ENCODE data around the gene PTGFRN.

The PTGFRN gene

DNA sequence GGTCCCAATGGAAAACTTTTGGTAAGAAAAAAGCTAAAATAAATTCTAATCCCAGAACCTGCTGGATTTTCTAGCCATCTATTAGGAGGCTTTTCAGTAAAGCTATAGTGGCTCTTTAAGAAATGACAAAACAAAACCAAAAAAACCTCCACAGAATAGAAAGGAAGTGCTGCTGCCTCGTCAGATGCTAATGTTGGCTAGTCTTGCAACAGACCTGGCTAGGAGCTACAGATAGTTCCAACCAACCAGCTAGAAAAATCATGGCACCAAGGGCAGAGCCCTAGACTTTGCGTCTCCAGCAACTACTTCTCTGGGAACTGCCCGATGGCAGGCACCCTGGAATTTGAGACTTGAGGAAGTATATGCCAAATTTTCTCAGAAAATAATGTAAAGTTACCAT, 99.4 kb downstream of the PTGFRN start:
- DNase-seq: no peak

DNA sequence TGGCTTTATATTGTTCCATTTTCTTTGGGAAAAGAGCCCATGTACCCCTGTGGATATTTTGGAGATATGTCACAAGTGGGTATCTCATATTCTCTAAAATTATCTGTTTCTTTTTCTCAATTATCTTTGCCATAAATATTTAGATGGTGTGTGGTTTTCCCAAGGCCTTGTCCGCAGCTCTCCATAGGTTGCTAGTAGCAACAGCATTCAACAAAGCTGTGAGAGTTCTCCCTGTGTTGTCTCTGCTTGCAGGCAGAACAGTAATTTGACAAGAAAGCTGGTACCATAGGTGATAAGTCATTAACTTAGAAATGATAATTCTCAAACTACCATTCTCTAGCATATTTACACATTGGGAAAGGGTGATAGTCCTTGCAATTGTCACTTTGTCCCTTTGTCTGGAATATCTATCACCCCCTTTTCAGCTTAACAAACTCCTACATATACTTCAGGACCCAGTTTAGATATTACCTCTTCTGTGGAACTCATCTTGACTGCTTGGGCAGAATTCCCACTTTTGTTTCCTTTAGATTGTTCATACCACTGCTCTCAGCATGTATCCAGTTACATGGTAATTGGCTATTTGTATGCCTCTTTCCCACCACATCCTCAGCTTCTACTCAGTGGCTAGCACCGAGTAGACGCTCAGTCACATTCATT, 100.7 kb downstream of the PTGFRN start:
- DNase-seq: no peak

DNA sequence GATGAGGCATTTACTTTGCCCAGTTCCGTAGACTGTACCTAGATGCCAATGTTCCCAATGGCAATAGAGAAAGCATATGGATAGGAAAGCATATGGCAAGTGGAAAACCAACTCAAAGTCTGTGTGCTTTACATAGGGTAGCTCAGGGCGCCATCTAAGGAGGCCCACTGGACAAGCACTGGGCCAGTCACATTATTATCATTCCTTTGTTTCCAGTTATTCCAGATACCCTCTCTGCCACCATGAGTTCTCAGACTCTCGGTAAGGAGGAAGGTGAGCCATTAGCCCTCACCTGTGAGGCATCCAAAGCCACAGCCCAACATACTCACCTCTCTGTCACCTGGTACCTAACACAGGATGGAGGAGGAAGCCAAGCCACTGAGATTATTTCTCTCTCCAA, 101.6 kb downstream of the PTGFRN start:
- DNase-seq: no peak

GRCh38 chr1:117013309-117013858, 103.7 kb downstream of the PTGFRN start:
- no peak for DNase-seq

GRCh38 chr1:117014209-117014608, 104.5 kb downstream of the PTGFRN start:
- no peak for DNase-seq

DNA sequence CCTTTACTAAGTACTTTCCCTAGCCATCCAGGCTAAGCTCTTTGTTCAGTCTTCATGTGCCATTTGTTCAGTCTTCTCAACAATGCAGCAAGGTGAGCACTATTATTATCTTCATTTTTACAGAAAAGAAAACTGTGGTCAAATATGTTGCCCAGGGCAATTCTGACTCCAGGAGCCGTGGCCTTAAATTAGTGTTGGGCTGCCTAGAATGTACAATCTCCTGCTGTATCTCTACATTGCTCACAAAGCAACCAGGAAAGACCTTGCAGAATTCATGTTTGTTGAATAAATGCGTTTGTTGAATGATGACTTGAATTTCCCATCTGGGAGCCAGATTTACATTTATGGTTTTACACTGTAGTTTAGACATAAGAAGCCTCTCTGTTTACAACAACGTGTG, 106.0 kb downstream of the PTGFRN start:
- DNase-seq: no peak

DNA sequence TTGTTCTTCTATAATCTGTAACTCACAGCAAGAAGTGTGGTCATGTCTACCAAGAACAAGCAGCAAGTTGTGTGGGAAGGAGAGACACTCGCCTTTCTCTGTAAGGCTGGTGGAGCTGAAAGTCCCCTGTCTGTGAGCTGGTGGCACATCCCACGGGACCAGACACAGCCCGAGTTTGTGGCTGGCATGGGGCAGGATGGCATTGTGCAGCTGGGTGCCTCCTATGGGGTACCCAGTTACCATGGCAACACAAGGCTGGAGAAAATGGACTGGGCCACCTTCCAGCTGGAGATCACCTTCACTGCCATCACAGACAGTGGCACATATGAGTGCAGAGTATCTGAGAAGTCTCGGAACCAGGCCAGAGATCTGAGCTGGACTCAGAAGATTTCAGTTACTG, 107.3 kb downstream of the PTGFRN start:
- DNase-seq: no peak

DNA sequence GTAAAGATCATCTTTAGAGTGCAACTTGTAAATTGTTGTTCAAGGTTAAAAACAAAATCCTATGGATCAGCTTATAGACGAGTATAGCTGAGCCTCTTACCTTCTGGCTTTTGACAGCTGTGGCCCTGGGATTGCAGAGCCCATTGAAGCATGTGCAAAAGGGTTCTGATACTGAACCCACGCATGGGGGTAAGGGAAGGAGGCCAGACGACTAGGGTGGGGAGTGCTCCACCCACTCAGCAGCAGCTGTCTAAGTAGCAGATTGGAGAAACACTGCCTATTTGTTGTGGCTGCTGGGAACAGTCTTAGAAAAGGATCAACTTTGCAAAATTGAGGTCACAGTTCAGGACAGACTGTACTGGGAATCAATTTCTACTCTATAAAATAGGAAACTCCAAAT, 107.9 kb downstream of the PTGFRN start:
- no peak for DNase-seq

GRCh38 chr1:117020526-117021156, 110.9 kb downstream of the PTGFRN start:
- DNase-seq: no peak

GRCh38 chr1:117022114-117022513, 112.4 kb downstream of the PTGFRN start:
- no peak for DNase-seq

DNA sequence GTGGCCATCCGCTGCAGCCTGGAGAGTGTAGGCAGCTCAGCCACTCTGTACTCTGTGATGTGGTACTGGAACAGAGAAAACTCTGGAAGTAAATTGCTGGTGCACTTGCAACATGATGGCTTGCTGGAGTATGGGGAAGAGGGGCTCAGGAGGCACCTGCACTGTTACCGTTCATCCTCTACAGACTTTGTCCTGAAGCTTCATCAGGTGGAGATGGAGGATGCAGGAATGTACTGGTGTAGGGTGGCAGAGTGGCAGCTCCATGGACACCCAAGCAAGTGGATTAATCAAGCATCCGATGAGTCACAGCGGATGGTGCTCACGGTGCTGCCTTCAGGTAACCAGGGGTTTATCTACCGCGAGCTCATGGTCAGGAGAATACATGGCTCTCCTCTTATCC, 115.9 kb downstream of the PTGFRN start:
- no peak for DNase-seq

DNA sequence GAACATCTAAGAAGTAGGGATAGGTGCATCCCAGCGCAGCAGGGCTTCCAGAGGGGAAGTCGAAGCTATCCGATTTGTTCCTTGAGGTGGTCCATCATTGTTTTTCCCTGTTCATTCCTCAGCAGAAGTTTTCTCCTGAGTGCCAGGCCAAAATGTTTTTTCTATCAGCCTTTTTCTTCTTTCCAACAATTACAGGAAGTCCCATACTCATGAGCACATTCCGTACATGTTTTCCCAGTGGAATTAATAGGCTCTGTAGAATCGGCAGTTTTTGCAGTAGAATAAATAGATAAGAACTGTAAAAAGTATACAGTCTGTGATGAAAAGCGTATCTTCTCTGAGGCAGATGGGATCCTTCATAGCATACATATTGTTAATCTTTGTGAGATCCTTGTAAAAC, 116.6 kb downstream of the PTGFRN start:
- no peak for DNase-seq

DNA sequence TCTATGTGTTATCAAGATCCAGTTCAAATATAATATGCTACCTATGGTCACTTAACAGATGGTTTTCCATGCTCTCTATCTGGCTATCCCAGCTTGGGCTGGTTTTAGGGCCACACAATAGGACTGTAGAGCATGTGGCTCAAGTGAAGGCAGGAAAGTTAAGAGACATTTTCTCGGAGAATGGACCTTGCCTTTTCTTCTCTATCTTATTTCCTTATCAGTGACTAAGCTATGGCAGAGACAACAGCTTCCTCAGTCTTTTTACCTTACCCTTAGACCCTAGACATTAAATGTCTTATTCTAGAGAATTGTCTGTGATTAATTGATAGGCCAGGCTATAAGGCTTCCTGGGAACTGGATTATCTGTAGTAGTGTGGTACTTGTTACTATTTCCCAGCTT, 120.0 kb downstream of the PTGFRN start:
- no peak for DNase-seq

DNA sequence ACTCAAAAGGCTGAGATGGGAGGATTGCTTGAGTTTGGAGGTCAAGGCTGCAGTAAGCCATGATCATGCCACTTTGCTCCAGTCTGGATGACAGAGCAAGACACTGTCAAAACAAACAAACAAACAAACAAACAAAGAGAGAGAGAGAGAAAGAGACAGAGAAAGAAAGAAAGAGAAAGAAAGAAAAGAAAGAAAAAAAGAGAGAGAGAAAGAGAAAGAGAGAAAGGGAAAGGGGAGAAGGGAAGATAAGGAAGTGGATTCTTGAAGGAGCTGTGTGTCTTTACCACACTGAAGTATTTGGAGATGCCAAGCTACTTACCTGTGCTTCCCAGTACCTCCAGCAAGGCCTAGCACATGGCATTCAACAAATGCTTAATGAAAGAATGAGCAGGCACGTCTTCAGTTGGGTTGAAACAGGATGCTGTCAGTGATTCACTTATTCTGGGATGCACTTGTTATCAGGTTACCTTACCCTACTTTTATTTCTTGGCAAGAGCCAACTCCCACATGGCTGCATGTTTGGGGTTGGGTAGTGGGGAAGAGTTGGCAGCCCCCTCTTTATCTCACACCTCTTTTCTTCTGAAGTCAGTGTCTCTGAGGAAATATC, 120.7 kb downstream of the PTGFRN start:
- DNase-seq: no peak

DNA sequence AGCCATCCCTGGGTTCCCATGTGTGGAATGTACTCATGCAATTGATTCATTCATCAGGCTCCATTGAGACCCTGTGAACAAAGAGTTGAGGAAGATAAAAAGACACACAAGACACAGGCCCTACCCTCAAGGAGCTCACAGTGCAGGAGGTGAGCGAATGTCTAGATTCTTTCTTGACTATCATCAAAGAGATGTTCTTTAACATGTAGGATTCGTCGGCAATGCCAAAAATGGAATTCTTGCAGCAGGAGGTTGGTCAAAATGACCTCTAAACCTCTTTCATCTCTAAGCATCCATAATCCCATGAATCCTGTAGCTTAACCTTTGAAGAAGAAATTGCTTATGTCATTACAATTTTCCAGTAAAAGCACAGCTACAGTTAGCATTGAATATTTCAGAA, 122.5 kb downstream of the PTGFRN start:
- DNase-seq: no peak

DNA sequence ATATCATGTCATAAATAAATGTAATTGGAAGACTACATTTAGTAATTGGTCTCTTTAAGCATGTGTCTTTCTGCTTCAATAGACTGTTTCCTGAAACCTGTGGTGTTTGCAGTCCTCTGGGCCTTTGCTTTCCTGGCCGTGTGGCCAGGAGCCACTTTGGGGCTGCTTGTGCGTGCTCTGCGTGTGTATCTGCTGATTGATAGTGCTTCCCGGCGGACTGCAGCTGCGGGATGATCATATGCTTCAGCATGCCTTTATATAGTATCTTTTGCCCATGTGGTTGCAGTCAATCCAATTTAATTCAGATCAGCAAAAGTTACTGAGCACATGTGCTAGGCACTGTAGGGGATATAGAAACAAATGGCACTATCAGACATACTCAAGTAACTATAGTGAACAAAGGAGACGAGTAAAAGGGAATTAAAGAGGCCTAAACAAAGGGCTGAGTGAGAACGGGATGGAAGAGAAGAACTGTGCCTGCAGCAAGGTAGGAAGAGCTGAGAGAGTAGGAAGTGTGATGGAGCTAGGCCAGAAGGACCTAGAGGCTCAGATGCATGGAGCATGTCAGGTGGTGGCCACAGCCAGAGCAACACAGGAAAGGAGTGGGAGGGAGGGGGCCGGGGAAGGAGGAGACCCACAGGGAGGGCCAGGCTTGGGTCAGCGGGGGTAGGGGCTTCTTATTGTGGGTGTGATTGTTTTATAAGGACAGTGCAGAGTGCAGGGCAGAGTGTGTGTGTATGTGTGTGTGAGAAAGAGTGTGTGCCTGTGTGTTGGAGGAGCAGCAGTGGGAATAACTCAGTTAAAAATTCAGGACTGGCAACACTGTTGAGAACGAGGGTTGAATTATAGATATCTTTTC, 123.2 kb downstream of the PTGFRN start:
- DNase-seq: no peak

- DNase-seq: no peak
Measured at GRCh38 chr1:117033772-117034171, 124.1 kb downstream of the PTGFRN start.

DNA sequence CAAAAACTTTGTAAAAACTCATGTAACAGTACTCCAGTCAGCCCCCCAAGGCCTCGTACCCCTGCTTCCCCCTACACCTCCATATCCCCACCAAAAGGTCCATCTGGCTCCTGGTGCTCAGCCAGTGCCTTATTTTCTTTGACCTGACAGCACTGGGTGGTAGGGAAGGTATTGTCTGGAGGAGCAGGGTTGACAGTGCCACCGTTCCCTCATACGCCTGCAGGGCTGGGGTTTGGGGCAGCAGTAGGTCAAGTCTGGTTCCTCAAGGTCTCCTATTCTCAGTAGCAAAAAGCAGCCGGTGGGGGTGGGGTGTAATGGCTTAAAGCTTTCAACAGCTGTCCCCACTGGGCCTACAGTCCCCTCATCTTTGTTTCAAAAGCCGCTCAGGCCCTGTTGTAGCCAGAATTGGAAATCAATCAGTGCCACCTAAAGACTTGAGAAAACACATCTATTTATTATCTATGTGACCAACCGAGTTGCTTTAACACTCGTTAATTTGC, 125.1 kb downstream of the PTGFRN start:
- DNase-seq: no peak

- DNase-seq: no peak
Measured at GRCh38 chr1:117036018-117036461, 126.3 kb downstream of the PTGFRN start.

DNA sequence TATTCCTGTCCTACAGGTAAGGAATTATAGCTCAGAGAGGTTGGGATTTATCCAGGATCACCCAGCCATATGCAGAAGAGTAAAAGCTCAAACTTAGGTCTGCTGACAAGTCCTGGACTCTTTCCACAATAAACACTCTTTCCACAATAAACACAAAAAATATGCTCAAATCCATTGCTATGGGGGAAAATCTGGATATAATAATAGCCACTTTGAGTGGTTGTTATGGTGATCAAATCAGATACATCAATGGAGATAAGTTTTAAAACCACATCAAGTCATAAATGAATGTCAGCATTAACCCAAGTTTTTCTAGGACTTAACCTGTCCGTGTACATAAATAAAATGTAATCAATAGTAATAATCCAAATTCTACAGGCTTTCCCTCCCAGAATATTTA, 128.1 kb downstream of the PTGFRN start:
- DNase-seq: no peak

- DNase-seq: no peak
Measured at GRCh38 chr1:117038236-117038635, 128.5 kb downstream of the PTGFRN start.
